ENCODE data around the gene SLC49A3.
"Not testable (repeated sequence)": the region's sequence is repeated elsewhere in the genome, so short reads cannot be mapped to it uniquely, and the experiment has no call there.

The SLC49A3 gene

DNA sequence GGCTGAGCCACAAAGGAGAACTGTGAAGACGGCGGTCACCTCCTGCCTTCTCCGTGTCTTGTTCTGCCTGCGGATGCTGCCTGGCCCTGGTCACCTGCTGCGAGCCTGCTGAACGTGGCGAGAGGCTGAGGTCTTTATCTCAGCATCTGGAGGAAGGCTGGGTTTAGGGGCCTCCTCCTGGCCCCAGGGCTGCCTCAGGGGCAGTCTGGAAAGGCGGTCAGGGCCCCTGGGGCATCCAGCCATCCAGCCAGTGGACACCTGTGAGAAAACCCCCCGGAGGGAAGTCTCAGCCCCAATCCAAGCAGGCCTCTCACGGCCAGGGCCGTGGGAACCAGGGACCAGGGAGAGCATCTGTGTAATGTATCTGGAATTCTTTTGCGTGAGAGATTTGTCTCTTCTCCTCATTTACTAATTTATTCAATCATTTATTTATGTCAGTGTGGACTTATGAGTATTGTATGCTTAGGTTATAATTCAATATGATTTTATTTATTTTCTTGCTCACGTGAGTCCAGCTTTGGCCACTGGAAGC lies 52.3 kb downstream of the SLC49A3 start:
- H3K79me2 ChIP-seq (ENCODE audit: insufficient read depth, low read length) = no peaks in the 10 kb centered on the region
- H3K4me3 ChIP-seq (ENCODE audit: low read length, poor library complexity, severe bottlenecking) = no peak overlapping the region
- no peak overlapping the region for H3K4me2 ChIP-seq (ENCODE audit: low read depth, low read length, poor library complexity, severe bottlenecking)
- no peaks in the 10 kb centered on the region for H3F3A ChIP-seq (ENCODE audit: low read depth)
- no peak overlapping the region for H2AFZ ChIP-seq (ENCODE audit: low read length)
- H3K9me2 ChIP-seq (replicated peaks; ENCODE audit: low read depth, low read length) = no peaks in the 10 kb centered on the region
- H3K36me3 ChIP-seq (ENCODE audit: insufficient read depth, low read length) = no peaks in the 10 kb centered on the region
- H3K4me1 ChIP-seq (ENCODE audit: insufficient read depth, low read length, poor library complexity, severe bottlenecking) = no peaks in the 10 kb centered on the region
- peaks cover 22% of the 10 kb centered on the region; the same call in 1 of the 2 replicates for H3K9me3 ChIP-seq (ENCODE audit: insufficient read depth, low read depth, low read length)
- H4K20me1 ChIP-seq (ENCODE audit: insufficient read depth, low read length, poor library complexity, severe bottlenecking) = no peaks in the 10 kb centered on the region
- no peak for TF ChIP-seq EZH2phosphoT487 (IDR thresholded peaks at IDR 0.05; ENCODE audit: borderline replicate concordance)
- TF ChIP-seq, protein P1, sequence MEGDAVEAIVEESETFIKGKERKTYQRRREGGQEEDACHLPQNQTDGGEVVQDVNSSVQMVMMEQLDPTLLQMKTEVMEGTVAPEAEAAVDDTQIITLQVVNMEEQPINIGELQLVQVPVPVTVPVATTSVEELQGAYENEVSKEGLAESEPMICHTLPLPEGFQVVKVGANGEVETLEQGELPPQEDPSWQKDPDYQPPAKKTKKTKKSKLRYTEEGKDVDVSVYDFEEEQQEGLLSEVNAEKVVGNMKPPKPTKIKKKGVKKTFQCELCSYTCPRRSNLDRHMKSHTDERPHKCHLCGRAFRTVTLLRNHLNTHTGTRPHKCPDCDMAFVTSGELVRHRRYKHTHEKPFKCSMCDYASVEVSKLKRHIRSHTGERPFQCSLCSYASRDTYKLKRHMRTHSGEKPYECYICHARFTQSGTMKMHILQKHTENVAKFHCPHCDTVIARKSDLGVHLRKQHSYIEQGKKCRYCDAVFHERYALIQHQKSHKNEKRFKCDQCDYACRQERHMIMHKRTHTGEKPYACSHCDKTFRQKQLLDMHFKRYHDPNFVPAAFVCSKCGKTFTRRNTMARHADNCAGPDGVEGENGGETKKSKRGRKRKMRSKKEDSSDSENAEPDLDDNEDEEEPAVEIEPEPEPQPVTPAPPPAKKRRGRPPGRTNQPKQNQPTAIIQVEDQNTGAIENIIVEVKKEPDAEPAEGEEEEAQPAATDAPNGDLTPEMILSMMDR (conservative IDR thresholded peaks at IDR 0.05; ENCODE audit: low read length) = no peak
- H3K27me3 ChIP-seq (ENCODE audit: insufficient read depth, low read length, poor library complexity, severe bottlenecking) = no peaks in the 10 kb centered on the region
- H3K9ac ChIP-seq (ENCODE audit: low read depth, low read length, poor library complexity, severe bottlenecking) = no peak overlapping the region

DNA sequence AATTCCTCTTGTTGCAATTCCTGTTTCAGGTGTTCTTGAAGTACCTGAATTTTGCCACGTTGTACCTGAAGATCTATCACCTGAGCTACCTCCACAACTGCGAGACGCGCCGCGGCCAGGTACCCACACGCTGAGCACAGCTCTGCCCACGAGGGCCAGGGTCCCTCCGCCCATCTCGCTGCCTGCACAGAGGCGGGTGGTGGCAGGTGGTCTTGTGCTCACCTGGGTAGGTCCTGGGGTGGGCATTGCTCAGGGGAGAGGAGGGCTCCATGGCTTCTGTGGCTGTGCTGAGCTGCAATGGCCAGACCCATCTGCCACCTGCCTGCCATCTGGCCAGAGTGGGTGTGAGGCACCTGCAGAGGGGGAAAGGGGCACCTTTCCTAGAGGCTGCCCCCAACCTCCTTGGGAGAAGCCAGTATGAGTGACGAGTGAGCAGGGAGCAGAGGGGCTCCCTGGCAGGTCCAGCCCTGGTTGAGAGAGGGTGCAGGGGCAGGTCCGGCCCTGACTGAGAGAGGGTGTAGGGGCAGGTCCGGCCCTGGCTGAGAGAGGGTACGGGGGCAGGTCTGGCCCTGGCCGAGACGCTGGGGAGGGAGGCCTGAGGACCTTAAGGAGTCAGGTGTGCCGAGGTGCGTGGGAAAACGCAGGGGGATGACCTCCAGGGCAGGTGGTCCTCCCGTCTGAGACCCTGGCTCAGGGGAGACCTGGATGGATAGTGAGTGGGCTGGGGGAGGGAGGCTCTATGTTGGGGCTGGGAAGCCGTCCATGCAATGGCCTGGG lies 52.9 kb downstream of the SLC49A3 start:
- Histone ChIP-seq H3K36me3 (ENCODE audit: insufficient read depth, low read length) (no peaks in the 10 kb centered on the region), H3K9ac (ENCODE audit: low read depth, low read length, poor library complexity, severe bottlenecking) (no peak overlapping the region), H3F3A (ENCODE audit: low read depth) (no peaks in the 10 kb centered on the region), H3K4me2 (ENCODE audit: low read depth, low read length, poor library complexity, severe bottlenecking) (no peak overlapping the region), H3K79me2 (ENCODE audit: insufficient read depth, low read length) (no peaks in the 10 kb centered on the region), H4K20me1 (ENCODE audit: insufficient read depth, low read length, poor library complexity, severe bottlenecking) (no peaks in the 10 kb centered on the region), H3K9me3 (ENCODE audit: insufficient read depth, low read depth, low read length) (peaks cover 28% of the 10 kb centered on the region; the same call in 1 of the 2 replicates), H3K27me3 (ENCODE audit: insufficient read depth, low read length, poor library complexity, severe bottlenecking) (no peaks in the 10 kb centered on the region), H3K4me3 (ENCODE audit: low read length, poor library complexity, severe bottlenecking) (no peak overlapping the region), H2AFZ (ENCODE audit: low read length) (no peak overlapping the region), H3K4me1 (ENCODE audit: insufficient read depth, low read length, poor library complexity, severe bottlenecking) (no peaks in the 10 kb centered on the region), H3K9me2 (replicated peaks; ENCODE audit: low read depth, low read length) (no peaks in the 10 kb centered on the region)
- TF ChIP-seq EZH2phosphoT487 (IDR thresholded peaks at IDR 0.05; ENCODE audit: borderline replicate concordance) = no peak
- TF ChIP-seq, protein P1 (conservative IDR thresholded peaks at IDR 0.05; ENCODE audit: low read length) = no peak

DNA sequence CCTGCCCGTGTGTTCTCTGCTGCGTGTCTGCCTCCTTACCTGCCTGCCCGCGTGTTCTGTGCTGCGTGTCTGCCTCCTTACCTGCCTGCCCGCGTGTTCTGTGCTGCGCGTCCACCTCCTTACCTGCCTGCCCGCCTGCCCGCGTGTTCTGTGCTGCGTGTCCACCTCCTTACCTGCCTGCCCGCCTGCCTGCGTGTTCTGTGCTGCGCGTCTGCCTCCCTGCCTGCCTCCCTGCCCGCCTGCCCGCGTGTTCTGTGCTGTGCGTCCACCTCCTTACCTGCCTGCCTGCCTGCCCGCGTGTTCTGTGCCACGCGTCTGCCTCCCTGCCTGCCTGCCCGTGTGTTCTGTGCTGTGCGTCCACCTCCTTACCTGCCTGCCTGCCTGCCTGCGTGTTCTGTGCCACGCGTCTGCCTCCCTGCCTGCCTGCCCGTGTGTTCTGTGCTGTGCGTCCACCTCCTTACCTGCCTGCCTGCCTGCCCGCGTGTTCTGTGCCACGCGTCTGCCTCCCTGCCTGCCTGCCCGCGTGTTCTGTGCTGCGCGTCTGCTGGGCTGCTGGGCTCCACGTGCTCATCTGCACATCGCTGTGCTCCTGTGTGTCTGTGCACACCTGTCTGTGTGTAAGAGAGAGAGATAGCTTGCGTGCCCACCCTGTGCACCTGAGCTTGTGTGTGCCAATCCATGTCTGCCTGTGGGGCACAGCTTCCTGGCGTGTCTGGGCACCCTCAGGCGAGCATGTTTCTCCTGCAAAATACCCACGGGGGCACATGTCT lies 53.7 kb downstream of the SLC49A3 start:
- not testable (repeated sequence) for H4K20me1 ChIP-seq (ENCODE audit: insufficient read depth, low read length, poor library complexity, severe bottlenecking); H3K4me3 ChIP-seq (ENCODE audit: low read length, poor library complexity, severe bottlenecking); H3K4me1 ChIP-seq (ENCODE audit: insufficient read depth, low read length, poor library complexity, severe bottlenecking); H3K9ac ChIP-seq (ENCODE audit: low read depth, low read length, poor library complexity, severe bottlenecking); H3K79me2 ChIP-seq (ENCODE audit: insufficient read depth, low read length); H3K9me2 ChIP-seq (replicated peaks; ENCODE audit: low read depth, low read length); H2AFZ ChIP-seq (ENCODE audit: low read length); H3K4me2 ChIP-seq (ENCODE audit: low read depth, low read length, poor library complexity, severe bottlenecking); H3K27me3 ChIP-seq (ENCODE audit: insufficient read depth, low read length, poor library complexity, severe bottlenecking); H3F3A ChIP-seq (ENCODE audit: low read depth); H3K36me3 ChIP-seq (ENCODE audit: insufficient read depth, low read length)
- H3K9me3 ChIP-seq (ENCODE audit: insufficient read depth, low read depth, low read length) = peaks cover 29% of the 10 kb centered on the region; the same call in 1 of the 2 replicates
